Measurements from ENCODE around the gene FOXM1. TPM values are rescaled to one million over a fixed set of nuclear protein-coding genes. Genes with fewer than 3 reads are reported as not detected.

Gene FOXM1
- total RNA-seq, 4 donors from 2014 or later = 5.9 to 28.7 (median 14.2) TPM

DNA sequence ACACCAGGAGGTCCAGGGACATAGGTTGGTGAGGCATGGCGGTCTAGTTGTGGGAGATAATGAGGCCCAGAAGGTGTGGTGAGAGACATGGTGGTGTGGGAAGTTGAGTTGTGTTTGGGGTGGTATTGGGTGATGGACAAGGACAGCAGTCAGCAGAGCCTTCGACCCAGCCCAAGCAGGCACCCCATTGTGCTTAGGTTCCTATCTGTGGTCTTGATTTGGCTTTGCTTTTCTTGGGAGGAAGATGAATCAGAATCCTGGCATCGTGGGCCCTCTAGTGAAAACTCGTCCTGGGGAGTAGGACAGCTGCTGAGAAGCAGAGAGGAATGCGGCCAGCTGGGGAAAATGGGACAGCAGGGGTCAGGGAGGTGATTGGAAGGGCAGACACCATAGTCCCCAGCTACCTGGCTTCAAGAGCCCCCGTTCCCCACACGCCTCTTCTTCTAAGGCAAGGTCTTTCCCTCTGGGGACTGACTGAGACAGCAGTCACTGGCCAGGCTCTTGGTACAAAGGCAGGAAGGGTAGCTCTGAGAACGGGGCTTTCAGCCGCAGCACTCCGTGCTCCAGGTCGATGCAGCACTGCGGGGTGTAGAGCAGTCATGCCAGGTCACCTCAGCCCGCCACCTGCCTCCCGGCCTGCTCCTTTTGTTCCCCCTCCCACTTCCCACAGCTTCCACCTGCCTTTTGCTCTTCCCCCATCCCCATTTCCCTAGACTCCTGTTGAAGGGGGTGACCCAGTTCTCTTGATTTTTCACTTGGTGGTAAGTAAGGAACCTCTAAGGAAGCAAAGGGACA lies 50.1 kb downstream of the FOXM1 start:
- H3K9me3 ChIP-seq = no peaks in the 10 kb centered on the region
- no peaks in the 10 kb centered on the region for H3K4me1 ChIP-seq
- WGBS, 2 donors = 83 to 85% methylated on average over 14 of the region's 14 CpGs
- no peaks in the 10 kb centered on the region for H3K27me3 ChIP-seq
- no peak for TF ChIP-seq POLR2A (IDR thresholded peaks at IDR 0.05)
- TF ChIP-seq, protein P1, sequence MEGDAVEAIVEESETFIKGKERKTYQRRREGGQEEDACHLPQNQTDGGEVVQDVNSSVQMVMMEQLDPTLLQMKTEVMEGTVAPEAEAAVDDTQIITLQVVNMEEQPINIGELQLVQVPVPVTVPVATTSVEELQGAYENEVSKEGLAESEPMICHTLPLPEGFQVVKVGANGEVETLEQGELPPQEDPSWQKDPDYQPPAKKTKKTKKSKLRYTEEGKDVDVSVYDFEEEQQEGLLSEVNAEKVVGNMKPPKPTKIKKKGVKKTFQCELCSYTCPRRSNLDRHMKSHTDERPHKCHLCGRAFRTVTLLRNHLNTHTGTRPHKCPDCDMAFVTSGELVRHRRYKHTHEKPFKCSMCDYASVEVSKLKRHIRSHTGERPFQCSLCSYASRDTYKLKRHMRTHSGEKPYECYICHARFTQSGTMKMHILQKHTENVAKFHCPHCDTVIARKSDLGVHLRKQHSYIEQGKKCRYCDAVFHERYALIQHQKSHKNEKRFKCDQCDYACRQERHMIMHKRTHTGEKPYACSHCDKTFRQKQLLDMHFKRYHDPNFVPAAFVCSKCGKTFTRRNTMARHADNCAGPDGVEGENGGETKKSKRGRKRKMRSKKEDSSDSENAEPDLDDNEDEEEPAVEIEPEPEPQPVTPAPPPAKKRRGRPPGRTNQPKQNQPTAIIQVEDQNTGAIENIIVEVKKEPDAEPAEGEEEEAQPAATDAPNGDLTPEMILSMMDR (IDR thresholded peaks at IDR 0.05) = no peak
- peaks cover 25 to 99% (median 30%) of the 10 kb centered on the region in 3 donors for H3K36me3 ChIP-seq
- intact Hi-C loops (cut with DNase I) = no loop called here
- H3K4me3 ChIP-seq = no peak overlapping the region
- DNase-seq = no peak
- H3K27ac ChIP-seq = no peak overlapping the region

- peaks cover 33 to 100% (median 36%) of the 10 kb centered on the region in 3 donors for H3K36me3 ChIP-seq
- no peak overlapping the region for H3K27ac ChIP-seq
- DNase-seq = no peak
- 87 to 92% methylated on average over 2 to 3 of the region's 3 CpGs for WGBS, 2 donors
- intact Hi-C loops (cut with DNase I) = no loop called here
- H3K4me3 ChIP-seq = no peak overlapping the region
- no peaks in the 10 kb centered on the region for H3K4me1 ChIP-seq
- H3K9me3 ChIP-seq = no peaks in the 10 kb centered on the region
- TF ChIP-seq POLR2A (IDR thresholded peaks at IDR 0.05) = no peak
- TF ChIP-seq, protein P1 (IDR thresholded peaks at IDR 0.05) = no peak
- H3K27me3 ChIP-seq = no peaks in the 10 kb centered on the region
Observed at GRCh38 chr12:2826036-2826435, 50.9 kb downstream of the FOXM1 start.

DNA sequence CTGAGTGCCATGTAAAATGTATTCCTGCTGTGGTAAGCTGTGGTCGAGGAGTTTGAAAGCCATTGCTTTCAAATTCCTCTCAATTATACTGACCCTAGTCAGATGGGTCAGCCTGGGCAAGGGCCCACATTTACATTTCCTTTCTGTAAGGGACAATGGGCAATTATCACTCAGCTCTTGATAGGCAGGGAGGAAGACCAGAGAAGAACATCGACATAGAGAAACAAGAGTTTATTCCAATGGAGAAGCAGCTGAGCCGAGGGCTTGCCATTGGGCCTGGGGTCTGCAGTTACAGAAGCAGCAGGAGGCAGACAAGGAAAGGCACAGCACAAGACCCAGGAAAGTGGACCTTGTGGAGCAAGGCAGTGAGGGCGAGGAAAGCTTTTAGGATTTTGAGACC lies 51.8 kb downstream of the FOXM1 start:
- WGBS, 2 donors = 78 to 80% methylated on average over 4 of the region's 4 CpGs
- TF ChIP-seq, protein P1 (IDR thresholded peaks at IDR 0.05) = no peak
- no peak for TF ChIP-seq POLR2A (IDR thresholded peaks at IDR 0.05)
- Histone ChIP-seq H3K9me3 (no peaks in the 10 kb centered on the region), H3K27ac (no peak overlapping the region), H3K27me3 (no peaks in the 10 kb centered on the region), H3K4me1 (no peaks in the 10 kb centered on the region), H3K36me3 (peaks cover 34 to 100% (median 43%) of the 10 kb centered on the region in 3 donors), H3K4me3 (no peak overlapping the region)
- no peak for DNase-seq
- intact Hi-C loops (cut with DNase I) = no loop called here

DNA sequence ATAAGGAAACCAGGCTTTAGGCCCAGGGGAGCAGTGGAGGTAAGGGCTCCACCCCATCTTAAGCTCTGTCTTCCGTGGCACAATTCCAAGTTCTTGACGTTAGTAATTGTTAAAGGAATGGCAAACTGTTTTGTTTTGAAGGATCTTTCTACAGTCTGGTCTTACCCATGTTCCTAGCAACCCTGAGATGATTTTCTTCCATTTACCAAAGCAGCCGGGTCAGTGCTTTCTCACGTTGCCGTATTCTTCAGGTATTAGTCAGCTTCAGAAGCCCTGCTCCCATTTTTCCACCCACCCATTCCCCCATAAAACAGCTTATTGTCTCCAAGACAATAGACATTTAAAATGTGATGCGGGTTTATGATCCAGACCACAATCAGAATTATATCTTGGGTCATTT lies 52.4 kb downstream of the FOXM1 start:
- WGBS, 2 donors = 73 to 79% methylated on average over 6 of the region's 6 CpGs
- no peak overlapping the region for H3K4me3 ChIP-seq
- intact Hi-C loops (cut with DNase I) = no loop called here
- no peak for DNase-seq
- H3K9me3 ChIP-seq = no peaks in the 10 kb centered on the region
- no peak for TF ChIP-seq POLR2A (IDR thresholded peaks at IDR 0.05)
- TF ChIP-seq, protein P1 (IDR thresholded peaks at IDR 0.05) = no peak
- H3K36me3 ChIP-seq = peaks cover 34 to 100% (median 48%) of the 10 kb centered on the region in 3 donors
- H3K27me3 ChIP-seq = no peaks in the 10 kb centered on the region
- no peaks in the 10 kb centered on the region for H3K4me1 ChIP-seq
- H3K27ac ChIP-seq = no peak overlapping the region

- WGBS, 2 donors = 82 to 86% methylated on average over 6 to 7 of the region's 7 CpGs
- DNase-seq = no peak
- Histone ChIP-seq H3K36me3 (peaks cover 38 to 100% (median 48%) of the 10 kb centered on the region in 3 donors), H3K4me3 (no peak overlapping the region), H3K9me3 (no peaks in the 10 kb centered on the region), H3K27ac (no peak overlapping the region), H3K27me3 (no peaks in the 10 kb centered on the region), H3K4me1 (no peaks in the 10 kb centered on the region)
- intact Hi-C loops (cut with DNase I) = no loop called here
- no peak for TF ChIP-seq POLR2A (IDR thresholded peaks at IDR 0.05)
- TF ChIP-seq, protein P1 (IDR thresholded peaks at IDR 0.05) = no peak
Observed at GRCh38 chr12:2823483-2823882, 53.5 kb downstream of the FOXM1 start.

All from esophagus squamous epithelium (tissue), 5 donors.